HG03442 (cell line): ENCODE measurements around the gene LRRC10.
A peak's percentile ranks its signal among the peaks of the same experiment; 100 is the strongest.

Source experiments
- ATAC-seq: cut with Tn5 transposase; IDR thresholded peaks from one replicate; pipeline ENCODE4 v1.9.1; 2021; ENCODE audit warnings: mild to moderate bottlenecking, moderate library complexity; ENCODE audit not compliant: unreplicated experiment

The LRRC10 gene, protein sequence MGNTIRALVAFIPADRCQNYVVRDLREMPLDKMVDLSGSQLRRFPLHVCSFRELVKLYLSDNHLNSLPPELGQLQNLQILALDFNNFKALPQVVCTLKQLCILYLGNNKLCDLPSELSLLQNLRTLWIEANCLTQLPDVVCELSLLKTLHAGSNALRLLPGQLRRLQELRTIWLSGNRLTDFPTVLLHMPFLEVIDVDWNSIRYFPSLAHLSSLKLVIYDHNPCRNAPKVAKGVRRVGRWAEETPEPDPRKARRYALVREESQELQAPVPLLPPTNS

DNA sequence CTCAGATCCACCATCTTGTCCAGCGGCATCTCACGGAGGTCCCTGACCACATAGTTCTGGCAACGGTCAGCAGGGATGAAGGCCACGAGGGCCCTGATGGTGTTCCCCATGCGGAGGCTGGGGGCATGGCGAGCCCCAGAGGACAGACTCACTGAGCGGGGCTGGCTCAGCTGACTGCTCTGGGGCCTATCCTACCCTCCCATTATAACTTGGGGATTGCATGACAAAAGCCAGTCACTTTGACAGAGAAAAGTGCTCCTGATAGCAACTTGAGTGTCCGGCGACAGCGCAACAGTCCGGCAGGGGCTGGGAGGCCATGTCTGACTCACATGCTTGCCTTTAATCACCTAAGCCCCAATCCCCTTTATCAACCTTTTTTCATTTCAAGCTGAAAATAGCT is at the start of gene LRRC10:
Gene LRRC10 (minus strand): TSS at position 179 of the 400 bp plus-strand sequence. CDS start 69 bp downstream, at position 110.
- ATAC-seq, result no peak

DNA sequence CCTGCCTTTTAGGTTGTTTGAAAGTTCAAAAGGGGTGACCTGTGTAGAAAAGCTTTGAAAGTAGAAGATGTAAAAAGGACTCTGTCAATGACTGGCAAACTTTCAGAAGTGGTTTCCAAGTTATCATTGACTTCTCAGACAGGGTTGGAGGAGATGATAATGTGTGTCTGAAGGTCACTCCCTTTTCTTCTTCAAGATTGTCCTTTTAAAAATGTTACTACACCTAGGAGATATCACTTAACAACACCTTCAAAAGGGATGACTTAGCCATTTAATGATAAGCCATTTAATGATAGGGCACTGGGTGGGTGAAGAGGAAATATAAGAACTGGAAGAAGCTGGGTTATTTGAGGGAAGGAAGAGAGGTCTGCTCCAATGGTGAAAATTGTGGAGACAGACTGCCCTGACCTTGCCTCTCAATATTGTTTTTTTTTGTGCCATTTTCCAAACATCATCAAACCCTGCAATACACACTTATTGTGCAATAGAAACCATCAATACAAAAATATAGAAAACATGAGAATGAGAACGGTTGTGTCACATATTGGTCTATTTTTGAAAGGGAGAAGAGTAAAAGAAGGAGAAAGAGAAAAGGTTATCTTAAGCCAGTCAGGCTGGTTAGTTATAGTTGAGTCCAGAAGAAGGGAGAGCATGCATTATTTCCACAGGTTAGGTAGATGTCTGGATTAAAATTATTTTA is 49.6 kb upstream of the LRRC10 start:
- ATAC-seq, result no peak

DNA sequence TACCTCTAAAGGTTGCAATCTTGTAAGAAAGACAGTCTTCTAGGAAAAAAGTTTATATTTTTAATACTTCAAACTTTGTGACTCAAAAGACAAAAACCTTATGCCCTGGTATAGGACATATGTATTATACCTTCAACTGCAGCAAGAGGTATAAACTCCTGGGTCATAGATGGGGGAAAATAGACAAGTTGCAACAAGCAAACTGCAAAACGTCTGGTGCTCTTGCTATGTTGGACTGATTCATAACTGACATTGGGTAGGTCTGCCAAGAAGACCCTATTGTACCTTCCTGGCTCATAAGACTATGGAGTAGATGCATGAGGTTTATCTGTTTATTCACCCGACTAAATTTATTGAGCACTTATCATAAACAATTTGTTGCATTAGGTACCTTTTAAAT is 47.5 kb upstream of the LRRC10 start:
- ATAC-seq, result no peak

DNA sequence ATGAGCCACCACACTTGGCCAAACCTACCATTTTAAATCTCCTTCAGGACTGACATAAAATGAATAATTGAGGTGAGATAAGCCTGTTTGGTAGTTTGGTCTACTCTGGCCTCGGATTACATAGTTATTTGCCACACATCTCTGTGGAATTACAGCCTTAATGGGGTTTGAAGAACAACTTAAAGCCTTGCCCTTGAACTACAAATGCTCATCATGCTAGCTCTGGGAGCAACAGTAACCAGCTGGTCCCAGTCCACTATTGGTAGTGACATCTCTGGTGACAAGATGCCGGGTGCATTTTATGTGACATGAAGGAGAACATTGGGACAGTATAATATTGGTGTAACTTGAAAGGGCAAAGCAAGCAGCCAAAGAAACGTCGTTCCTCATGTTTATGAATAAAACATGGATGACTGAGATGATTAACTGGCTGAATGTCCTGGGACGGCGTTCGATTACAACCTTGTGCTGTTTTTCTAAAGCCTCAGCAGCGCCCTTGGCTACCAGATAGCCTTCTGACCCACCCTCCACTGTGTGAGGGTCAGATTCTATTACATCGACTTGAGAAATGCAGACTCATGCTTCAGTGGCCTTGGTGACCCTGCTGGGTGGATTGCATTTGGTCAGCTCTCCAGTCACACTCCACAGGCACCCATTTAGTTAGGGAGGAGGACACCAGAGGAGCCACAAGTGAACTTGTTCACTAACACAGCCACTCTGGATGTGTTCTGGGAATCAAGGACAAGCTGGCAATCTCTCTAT is 46.9 kb upstream of the LRRC10 start:
- no peak for ATAC-seq

DNA sequence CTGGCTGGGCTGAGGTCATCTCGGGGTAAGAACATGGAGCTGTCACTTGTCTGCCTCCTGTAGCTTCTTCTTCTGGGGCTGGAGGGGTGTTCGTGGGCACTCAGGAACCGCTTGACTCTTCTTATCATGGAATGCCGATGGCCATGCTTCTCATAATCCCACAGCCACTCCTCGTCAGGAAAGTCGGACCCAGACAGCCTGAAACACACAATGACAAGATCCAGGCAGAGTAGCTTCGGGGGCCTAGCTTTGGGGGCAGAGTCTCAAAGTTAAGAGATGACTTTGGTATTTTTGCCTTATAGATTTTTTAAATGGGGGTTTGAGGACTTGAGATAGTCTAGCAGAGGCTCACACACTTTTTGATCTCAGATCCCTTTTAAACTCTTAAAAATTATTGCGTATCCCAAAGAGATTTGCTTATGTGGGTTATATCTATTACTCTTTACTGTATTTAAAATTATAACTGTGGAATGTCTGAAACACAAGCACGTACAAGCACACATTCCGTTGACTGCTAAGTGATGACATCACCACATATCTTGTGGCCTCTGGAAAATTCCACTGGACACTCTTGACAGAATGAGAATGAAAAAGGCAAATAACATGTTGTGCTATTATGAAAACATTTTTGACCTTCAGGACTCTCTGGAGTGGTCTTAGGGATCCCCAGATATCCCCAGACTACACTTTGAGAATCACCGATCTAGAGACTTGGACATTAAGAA is 45.1 kb upstream of the LRRC10 start:
- no peak for ATAC-seq

DNA sequence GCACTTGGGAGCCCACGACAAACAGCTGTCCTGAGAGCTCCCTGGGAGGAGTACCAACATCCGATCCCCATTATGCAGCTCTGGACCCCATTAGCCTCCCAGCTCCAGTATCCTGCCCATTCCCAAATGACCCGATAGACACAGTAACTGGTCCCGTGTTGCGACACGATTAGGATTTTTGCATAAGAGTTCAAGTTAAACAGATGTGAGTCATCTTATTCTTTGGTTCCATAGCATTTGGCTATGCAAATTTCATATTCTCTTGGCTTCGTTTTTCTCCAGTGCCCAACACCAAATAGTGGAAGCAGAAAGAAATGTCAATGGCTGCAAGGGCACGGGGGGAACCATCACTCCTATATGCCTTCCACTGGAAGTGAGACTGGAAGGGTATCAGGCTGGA is 43.0 kb upstream of the LRRC10 start:
- ATAC-seq, result no peak

DNA sequence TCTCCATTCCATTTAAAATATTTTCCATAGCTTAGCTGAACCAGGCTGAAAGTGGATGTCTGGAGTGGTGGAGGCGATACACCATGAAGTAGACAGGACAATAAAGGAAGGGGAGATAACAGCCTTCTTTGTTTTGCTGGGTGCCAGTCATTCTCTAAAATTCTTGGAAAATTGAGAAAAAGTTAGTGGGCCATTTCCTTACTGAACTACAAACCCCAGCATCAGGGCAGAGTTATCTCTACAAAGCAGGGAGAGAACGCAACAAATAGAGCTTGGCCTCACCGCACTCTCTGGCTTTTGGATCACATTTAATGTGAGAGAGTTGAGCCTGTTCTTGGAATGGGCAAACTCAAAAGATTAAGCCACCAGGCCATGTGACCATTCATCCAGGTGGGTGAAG is 41.2 kb upstream of the LRRC10 start:
- ATAC-seq, result no peak

DNA sequence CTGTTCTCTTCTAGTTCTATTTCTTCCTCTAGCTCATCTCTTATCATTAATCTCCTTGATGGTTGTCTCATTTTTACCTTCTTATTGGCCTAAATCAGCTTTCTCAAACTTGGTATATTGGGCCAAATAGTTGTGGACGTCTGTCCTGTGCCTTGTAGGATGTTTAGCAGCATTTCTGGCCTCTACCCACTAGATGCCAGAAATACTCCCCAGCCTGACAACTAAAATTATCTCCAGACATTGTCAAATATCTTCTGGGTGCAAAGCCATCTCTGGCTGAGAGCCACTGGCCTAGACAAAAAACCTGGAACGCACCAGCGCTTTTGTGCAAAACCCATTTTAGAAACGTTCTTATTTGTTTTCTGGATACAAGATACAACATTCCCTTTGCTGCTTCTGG is 38.8 kb upstream of the LRRC10 start:
- no peak for ATAC-seq

DNA sequence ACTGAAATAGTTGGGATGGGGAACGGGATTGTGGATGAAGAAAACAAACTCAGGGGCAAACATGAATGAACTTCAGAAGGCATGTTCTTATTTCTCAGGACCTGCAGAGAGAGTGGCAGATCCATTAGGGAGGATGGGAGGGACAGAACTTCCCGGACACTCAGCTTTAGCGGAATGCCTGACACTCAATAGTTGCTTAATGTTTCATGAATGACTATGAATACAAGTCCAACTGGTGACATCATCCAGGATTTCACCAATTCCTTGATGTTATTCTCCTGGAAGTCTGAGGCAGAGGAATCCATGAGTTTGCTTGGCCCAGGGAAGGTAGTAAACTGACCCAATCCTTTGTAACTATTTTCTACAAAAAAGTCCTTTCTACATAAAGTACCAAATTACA is 37.8 kb upstream of the LRRC10 start:
- ATAC-seq, result no peak

DNA sequence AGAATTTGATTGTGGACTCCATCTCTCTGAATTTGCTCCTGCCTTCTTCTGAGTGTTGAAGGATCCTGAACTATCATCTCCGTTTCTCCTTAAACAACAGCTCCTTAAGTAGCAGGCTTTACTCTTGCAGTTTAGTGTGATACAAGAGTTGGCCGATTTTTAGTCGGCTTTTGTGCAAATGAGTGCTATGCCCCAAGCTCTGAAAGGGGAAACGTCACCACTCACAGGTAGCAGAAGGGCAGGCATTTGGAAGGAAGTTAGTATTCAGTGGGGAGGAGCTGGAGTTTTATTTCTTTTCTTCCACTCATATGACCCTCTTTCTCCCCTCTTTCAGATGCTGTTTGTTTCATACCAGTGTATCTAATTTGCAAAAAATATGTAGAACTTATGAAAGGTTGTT is 36.5 kb upstream of the LRRC10 start:
- no peak for ATAC-seq

DNA sequence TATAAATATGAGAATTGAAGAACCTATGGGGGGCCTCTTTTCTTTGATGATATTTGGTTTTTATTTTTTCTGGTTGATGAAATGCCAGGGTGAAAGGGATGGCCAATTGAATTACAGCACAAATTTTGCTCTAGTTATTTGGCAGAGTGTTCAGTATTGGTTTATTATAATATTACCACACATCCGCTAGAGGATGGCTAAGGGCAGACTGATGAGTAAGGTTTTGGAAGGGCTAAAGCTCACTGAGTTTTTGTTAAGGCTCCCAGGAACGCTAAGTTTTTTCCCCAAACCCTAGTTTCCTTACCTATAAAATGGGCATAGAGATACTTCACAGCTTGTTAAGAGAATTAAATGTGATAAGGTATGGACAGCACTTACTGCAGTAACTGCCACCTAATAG is 34.3 kb upstream of the LRRC10 start:
- no peak for ATAC-seq

DNA sequence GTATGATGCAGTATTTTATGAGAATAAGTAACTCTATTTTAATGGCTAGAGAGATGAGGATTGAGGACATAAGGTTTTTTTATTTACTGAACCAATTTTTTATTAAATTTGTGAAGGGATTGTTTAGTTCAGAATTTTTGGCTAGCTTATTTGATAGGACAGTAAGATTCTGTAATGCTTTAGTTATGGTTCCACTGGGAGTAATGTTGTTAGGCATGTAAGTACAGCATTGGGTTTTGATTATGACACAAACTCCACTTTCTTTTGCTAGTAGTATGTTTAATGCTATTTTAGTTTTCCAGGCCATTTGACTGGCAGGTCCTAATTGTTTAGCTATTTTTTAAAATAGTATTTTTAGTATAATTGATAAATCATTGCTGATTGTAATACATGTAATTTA is 33.8 kb upstream of the LRRC10 start:
- no peak for ATAC-seq

DNA sequence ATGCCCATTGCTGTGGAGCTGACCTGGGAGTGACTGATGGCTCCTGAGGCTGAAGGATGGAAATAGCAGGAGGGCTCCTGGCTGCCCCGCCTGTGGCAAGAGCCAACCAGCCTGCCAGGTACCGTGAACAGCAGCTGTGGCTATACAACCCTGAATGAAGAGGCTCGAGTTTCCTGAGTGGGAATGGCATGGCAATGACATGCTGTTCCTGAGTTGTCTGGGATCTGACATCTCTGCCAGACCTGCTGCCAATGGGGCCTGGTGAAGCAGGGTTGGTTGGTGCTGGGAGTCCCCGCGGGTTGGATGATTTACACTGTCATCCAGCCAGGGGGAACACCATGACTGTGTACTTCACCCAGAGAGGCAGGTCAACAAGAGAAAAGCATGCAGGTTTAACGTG is 31.8 kb upstream of the LRRC10 start:
- no peak for ATAC-seq

DNA sequence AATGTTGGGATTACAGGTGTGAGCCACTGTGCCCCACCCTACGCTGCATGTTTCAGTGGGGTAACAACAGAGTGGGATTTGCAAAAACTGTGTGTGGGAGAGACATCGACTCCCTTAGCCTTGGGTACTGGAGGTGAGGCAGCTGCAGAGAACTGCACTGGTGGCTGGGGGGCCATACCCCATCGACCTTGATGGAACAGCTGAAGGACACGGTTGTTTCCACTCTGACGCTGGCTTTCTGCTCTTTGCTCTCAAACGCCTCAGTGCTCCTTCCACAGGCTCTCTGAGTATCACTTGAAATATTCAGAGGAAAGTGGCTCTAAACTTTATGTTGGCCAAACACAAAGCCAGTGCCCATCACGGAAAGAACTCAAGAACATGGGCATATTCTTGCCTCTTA is 30.8 kb upstream of the LRRC10 start:
- ATAC-seq, result no peak

DNA sequence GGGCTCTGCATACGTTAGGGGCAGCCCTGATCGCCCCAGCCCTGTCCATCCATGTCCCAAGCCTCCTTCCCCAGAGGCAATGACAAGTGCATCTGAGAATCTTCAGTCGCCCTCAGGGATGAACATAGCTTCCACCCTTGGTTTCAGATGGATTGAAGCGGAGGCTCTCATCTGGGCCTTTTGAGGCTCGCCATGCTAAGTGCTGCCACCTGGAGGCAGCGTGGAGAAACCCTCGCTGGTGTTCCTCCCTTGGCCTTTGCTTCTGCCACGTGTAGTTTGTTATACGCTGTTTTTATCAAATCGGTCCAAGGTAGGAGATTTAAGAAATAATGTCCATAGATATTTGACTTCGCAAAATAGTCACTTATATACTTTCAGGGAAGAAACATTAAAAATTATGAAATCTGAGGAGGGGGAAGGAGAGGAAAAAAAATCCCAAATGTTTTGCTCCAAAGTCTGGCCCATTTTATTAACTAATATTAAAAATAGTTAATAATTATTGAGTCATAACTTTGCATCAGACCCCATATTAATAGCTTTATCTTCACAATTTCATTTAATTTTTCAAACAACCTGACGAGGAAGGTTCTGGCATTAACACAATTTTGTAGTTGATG is 28.8 kb upstream of the LRRC10 start:
- peak; percentile 88 for ATAC-seq

DNA sequence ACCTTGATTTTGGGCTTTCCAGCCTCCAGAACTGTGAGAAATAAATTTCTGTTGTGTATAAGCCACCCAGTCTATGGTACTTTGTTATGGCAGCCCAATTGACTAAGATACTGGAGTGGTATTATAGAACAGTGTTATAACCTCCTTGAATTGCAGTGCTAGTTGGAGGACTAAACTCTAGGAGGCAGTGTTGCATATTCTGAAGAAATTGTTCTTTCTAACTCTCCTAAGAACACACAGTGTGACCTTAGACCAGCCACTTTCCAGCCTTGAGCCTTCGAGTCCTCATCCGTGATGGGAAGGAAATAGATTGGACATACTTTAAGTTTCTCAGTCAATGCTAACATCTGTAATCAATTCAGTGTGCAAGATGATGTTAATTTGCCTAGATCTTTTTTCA is 22.4 kb upstream of the LRRC10 start:
- ATAC-seq, result no peak

DNA sequence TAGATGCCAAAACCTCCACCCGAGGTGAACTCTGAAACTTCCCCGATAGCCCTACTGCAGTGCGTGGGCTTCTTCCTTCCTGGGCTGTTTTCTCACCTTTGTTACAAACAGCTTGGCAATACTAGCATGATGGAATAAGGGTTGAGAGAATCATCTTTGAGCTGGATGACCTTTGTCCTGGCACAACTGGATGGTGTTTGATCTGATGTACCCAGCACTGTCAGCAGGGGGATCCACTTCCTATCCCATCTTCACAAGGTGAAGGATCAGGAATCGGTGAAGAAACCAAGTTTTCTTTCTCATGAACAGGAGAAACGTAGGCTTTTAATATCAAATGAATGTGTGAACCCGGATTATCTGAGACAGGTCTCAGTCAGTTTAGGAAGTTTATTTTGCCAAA is 19.5 kb upstream of the LRRC10 start:
- ATAC-seq, result no peak

DNA sequence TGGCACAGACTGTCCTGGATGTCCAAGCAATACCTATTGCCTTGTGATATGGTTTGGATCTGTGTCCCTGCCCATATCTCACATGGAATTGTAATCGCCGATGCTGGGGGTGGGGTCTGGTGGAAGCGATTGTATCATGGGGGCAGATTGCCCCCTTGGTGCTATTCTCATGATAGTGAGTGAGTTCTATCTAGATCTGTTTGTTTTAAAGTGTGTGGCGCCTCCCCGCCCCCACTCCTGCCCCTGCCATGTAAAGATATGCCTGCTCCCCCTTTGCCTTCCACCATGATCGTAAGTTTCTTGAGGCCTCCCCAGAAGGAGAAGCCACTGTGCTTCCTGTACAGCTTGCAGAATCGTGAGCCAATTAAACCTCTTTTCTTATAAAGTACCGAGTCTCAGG is 16.8 kb upstream of the LRRC10 start:
- no peak for ATAC-seq

DNA sequence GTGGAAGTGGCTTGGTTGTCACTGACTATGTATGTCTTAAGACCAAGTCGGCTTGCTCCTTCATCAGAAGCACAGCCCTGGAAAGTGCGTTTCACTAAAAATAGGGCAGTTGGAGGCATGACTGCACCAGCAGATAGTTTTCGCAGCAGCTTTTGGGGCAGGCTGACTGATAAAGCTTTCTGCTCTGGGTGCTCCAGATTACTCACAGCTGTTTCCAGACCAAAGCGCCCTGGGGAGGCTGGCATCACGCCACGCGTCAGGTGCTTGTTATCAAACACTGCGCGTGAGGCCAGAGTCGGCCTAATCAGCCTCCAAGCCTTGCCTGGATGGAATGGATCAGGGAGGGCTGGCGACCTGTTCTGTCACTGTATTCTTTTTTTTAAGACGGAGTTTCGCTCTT is 13.3 kb upstream of the LRRC10 start:
- ATAC-seq, result no peak

DNA sequence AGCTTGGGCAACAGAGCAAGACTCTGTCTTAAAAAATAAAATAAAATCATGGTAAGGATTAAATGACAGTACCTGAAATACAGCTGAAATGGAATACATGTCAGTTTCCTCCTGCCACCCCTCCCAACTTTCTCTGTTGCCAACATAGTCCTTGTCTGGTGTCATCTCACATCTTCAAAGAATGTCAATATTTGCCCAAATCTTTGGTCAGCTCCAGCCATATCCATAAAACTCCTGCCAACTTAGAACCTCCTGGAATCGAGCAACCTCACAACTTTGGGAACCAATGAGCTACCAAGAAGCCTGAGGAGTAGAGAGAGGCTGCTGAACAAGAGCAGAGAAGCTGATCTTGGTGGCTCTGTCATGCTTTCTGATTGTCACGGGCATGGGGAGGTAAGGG is 10.8 kb upstream of the LRRC10 start:
- ATAC-seq, result no peak

DNA sequence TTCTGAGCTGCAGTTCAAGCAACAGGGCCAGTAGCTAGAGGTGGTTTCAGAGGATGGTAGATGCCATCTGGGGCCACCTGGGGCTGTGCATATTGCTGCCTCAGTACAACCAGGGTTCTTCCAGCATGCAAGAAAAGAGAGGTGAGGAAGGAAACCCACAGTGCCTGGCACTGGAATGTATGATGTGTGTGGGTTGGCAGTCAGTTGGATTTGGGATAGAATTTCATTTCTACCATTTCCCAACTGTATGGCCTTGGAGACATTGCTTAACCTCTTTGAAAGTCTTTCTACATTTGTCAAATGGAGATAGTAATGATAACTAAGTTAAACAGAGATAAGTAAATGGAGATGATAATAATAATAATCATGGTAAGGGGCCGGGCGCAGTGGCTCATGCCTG is 10.2 kb upstream of the LRRC10 start:
- ATAC-seq, result no peak
